ENCODE data around the gene KCNG3.

KCNG3 gene

DNA sequence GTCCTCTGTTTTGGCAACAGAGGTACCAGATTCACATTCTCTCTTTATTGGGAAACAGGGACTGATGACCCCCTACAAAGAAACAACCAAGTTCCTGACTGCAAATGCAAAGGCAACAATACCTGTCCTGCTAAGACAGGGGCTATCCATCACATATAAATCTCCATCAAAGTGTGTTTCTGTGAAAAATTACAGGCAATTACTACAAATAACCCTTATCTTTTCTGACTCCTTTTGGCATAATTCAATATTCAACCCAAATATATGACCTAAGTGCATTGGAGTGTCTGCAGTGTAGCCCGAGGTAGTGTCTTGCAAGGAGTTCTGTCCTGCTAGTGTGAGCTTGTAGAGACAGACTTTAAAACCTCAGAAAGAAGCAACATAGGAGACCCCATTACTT lies 35.4 kb downstream of the KCNG3 start:
- TF ChIP-seq, protein P1, sequence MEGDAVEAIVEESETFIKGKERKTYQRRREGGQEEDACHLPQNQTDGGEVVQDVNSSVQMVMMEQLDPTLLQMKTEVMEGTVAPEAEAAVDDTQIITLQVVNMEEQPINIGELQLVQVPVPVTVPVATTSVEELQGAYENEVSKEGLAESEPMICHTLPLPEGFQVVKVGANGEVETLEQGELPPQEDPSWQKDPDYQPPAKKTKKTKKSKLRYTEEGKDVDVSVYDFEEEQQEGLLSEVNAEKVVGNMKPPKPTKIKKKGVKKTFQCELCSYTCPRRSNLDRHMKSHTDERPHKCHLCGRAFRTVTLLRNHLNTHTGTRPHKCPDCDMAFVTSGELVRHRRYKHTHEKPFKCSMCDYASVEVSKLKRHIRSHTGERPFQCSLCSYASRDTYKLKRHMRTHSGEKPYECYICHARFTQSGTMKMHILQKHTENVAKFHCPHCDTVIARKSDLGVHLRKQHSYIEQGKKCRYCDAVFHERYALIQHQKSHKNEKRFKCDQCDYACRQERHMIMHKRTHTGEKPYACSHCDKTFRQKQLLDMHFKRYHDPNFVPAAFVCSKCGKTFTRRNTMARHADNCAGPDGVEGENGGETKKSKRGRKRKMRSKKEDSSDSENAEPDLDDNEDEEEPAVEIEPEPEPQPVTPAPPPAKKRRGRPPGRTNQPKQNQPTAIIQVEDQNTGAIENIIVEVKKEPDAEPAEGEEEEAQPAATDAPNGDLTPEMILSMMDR (IDR thresholded peaks at IDR 0.05; ENCODE audit: low read depth, low read length): no peak
- H3K4me3 ChIP-seq (ENCODE audit: low read depth, low read length): no peak overlapping the region

DNA sequence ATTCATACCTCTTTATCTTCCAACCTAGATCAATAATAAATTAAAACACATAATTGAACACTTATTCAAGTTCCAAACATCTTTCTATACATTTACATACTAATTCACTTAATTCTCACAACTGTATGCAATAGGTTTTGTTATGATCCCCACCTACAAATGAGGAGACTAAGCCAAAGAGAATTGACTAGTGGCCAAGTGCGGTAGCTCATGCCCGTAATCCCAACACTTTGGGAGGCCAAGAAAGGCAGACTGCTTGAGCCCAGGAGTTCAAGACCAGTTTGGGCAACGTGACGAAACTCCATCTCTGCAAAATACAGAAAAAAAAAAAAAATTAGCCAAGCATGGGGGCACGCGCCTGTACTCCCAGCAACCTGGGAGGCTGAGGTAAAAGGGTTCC lies 36.8 kb downstream of the KCNG3 start:
- H3K4me3 ChIP-seq (ENCODE audit: low read depth, low read length): no peak overlapping the region
- TF ChIP-seq, protein P1 (IDR thresholded peaks at IDR 0.05; ENCODE audit: low read depth, low read length): no peak

DNA sequence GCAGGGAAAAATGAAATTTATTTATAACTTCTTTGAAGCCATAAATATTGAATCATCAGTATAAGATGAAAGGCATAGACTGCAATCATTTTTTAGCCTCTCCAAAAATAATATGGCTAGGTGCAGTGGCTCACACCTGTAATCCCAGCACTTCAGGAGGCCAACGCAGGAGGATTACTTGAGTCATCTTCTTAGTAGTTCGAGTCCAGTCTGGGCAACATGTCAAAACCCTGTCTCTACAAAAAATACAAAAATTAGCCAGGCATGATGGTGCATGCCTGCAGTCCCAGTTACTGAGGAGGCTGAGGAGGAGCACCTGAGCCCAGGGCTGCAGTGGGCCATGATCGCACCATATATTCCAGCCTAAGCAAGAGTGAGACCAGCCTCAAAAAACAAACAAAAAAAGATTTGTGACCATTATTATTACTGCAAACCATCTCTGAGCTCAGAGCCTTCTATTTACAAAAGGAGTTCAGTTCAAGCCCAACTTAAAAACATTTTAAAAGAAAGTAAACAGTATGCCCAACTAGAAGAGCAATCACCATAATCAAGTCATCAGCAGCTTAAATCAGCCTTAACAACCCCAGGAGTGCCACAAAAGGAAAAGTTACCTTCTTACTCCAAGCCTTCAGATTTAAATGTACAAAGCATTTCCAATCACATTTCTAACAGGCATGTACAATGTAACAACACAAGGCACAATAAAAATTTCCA lies 37.5 kb downstream of the KCNG3 start:
- TF ChIP-seq, protein P1 (IDR thresholded peaks at IDR 0.05; ENCODE audit: low read depth, low read length): no peak
- no peak overlapping the region for H3K4me3 ChIP-seq (ENCODE audit: low read depth, low read length)

DNA sequence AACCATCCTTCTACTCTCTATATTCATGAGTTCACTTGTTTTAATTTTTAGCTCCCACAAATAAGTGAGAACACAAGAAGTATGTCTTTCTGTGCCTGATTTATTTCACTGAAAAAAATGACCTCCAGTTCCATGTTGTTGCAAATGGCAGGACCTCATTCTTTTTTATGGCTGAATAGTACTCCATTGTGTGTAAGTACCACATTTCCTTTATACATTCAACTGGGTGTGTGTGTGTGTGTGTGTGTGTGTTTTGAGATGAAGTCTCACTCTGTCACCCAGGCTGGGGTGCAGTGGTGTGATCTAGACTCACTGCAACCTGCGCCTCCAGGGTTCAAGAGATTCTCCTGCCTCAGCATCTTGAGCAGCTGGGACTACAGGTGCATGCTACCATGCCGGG lies 41.2 kb downstream of the KCNG3 start:
- H3K4me3 ChIP-seq (ENCODE audit: low read depth, low read length): no peak overlapping the region
- TF ChIP-seq, protein P1 (IDR thresholded peaks at IDR 0.05; ENCODE audit: low read depth, low read length): no peak

DNA sequence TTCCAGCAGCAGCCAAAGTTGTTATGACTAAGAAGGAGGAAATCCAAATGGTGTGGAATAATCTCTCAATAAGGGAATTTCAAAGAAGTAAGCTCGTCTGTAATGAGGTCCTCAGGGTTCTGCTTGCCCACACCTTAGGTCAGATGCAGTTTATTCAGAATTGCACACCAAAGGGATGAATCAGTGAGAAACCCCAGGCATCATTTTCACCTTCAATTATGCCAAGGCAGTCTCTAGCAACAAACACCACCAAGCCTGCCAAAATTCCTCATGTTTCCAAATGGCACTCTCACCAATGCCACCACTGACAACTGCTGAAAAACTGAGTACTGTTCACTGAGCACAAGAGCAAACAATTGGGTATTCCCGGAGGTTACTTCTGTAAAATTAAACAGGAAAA lies 43.6 kb downstream of the KCNG3 start:
- no peak overlapping the region for H3K4me3 ChIP-seq (ENCODE audit: low read depth, low read length)
- TF ChIP-seq, protein P1 (IDR thresholded peaks at IDR 0.05; ENCODE audit: low read depth, low read length): no peak

DNA sequence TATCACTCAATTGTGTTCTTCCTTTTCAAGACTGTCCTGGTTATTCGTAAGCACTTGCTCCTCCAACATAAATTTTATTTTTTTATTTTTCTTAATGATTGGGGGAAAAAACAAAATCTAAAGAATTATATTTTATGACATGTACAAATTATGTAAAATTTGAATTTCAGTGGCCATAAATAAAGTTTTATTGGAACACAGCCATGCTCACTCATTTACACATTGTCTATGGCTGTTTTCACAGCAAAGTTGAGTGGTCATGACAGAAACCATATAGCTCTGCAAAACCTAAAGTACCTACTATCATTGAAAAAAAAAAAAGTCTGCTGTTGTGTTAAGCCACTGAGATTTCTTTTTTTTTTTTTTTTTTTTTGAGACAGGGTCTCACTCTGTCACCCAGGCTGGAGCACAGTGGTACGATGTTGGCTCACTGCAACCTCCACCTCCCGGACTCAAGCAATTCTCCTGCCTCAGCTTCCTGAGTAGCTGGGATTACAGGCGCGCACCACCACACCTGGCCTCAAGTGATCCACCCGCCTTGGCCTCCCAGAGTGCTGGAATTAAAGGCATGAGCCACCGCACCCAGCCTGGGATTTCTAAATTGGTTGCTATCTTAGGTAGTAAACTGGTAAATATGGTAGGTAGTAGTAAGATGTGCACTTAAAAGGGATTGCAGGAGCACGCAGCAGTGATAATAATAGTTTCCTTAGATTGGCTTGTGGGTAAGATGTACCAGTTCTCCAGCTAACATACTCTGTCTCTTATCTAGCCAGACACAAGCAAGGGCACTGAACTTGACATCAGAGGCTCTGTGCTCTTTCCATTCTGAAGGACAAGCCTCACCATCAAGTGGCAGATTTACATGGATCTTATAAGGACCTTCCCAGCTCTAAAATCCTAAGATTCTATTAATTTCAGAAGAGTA lies 44.4 kb downstream of the KCNG3 start:
- TF ChIP-seq, protein P1 (IDR thresholded peaks at IDR 0.05; ENCODE audit: low read depth, low read length): no peak
- no peak overlapping the region for H3K4me3 ChIP-seq (ENCODE audit: low read depth, low read length)

DNA sequence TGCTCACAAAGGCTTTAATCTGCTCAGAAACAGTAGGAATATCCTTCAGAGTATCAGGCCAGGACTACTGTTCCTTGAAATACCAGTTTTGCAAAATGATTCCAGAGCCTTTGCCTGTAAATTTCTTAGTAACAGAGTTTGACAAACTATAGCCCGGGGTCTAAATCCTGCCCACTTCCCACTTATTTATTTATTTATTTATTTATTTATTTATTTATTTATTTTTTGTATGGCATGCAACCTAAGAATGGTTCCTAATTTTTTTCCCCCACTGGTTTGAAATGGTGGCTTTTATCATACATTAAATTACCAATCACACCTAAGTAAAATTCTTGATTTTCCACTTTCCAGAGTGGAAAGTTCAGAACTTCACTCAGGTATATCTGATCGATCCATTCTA lies 45.6 kb downstream of the KCNG3 start:
- no peak overlapping the region for H3K4me3 ChIP-seq (ENCODE audit: low read depth, low read length)
- TF ChIP-seq, protein P1 (IDR thresholded peaks at IDR 0.05; ENCODE audit: low read depth, low read length): no peak
